Body of pancreas (tissue), 4 donors: ENCODE measurements around the gene KLF15. TPM values are rescaled to one million over a fixed set of nuclear protein-coding genes. Genes with fewer than 3 reads are reported as not detected.
A peak's percentile ranks its signal among the peaks of the same experiment; 100 is the strongest.

Source experiments
- ATAC-seq: fragments of 150-250 bp; one replicate; pipeline ENCODE4 v1.9.1; 2016
- DNase-seq, 4 donors: peaks; one replicate each; pipeline ENCODE4 v3.0.0-alpha.2; 2019
- H3K27ac ChIP-seq, 4 donors: fragments of 200-600 bp; sonication (generic); 1 replicate in 3 of 4; 2 replicates in 1 of 4; pipeline versions ENCODE4 v1.5.1 to v1.6.1; 2016 to 2019; ENCODE audit warnings: mild to moderate bottlenecking in 1 of 4, mixed read lengths in 1 of 4, moderate library complexity in 1 of 4
- H3K27me3 ChIP-seq, 2 donors: fragments of 200-600 bp; sonication (generic); one replicate each; pipeline ENCODE4 v1.6.0; 2016; ENCODE audit warnings: mild to moderate bottlenecking in 1 of 2
- H3K36me3 ChIP-seq, 2 donors: fragments of 200-600 bp; sonication (generic); replicated peaks in 1 of 2; 2 replicates each; pipeline ENCODE4 v1.5.1; 2016; ENCODE audit warnings: low read depth in 2 of 2; ENCODE audit not compliant: insufficient read depth in 1 of 2
- H3K4me1 ChIP-seq: fragments of 200-600 bp; sonication (generic); one replicate; pipeline ENCODE4 v1.6.0; 2016
- H3K4me3 ChIP-seq, 2 donors: fragments of 200-600 bp; sonication (generic); 1 replicate in 1 of 2; 2 replicates in 1 of 2; pipeline ENCODE4 v1.5.1; 2016 to 2019
- H3K9me3 ChIP-seq, 3 donors: fragments of 200-600 bp; sonication (generic); 1 replicate in 2 of 3; 2 replicates in 1 of 3; pipeline ENCODE4 v1.5.1; 2016
- POLR2A ChIP-seq, 3 donors: fragments of 450-650 bp; IDR thresholded peaks; one replicate each; pipeline ENCODE4 v1.6.1; 2016; ENCODE audit warnings: antibody characterized with exemption in 3 of 3, mild to moderate bottlenecking in 2 of 3
- WGBS, 2 donors: methylation state at CpG; one replicate each; pipeline ENCODE4 v1.1.5; 2017; 5-methylcytosine and 5-hydroxymethylcytosine counted together
- intact Hi-C: fragments of 100-400 bp; cut with DNase I; formaldehyde crosslinking; loops from one replicate; pipeline ENCODE4 v1.15.1; 2023
- total RNA-seq, 2 donors: library from RNA; depleted of rRNA; stranded (reverse); fragments of >200 nt; gene quantifications; one replicate each; pipeline ENCODE4 v1.1.0, GENCODE V29; 2016
- TF ChIP-seq, protein P1 (sequence below), 7 experiments: fragments of 450-650 bp in 4 of 7; fragments of 200-600 bp in 3 of 7; sonication (generic) in 3 of 7; IDR thresholded peaks; one replicate each; pipeline ENCODE4 v1.5.1; 2016 to 2019; ENCODE audit warnings: antibody characterized with exemption in 7 of 7

KLF15 gene
- total RNA-seq, 2 donors from 2014 or later = 37.4 to 40.2 TPM

DNA sequence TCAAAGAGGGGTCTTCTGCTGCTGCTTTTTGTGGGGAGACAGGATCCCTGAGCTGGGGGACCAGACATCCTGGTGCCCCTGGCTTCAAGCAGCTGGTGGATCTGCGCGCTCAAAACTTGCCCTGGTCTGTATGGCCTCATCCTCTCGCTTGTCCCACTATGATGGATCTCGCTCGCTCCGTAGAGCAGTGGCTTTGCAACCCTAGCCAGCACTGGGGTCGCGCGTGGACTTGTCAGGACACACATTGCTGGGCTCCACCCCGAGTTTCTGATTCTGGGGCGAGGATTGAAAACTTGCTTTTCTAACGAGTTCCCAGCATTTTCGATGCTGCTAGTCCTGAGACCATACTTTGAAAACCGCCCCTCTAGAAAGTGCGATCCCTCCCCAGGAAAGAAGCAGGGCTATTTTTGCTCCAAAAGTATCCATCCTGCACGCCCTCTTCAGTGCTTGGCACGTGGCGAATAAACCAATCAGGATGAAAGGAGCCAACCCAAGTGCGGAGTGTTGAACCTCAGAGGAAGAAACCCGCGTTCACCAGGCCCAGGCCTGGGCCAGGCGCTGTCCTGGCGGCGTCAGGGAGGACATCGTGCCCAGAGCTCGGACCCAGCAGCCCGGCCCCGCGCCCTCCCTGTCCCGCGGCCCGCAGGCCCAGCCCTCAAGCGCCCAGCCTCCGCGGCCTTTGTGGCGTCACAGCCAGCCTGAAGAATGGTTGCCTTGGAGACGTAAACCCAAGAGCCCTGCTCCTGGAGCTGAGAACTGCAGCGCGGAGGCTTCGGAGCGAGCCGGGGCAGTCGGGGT, 37.2 kb upstream of the KLF15 start, which contains the start of gene CFAP100:
Gene CFAP100 (plus strand): TSS at position 731 of the 798 bp plus-strand sequence. CDS start 1,092 bp downstream, outside the sequence.
- Histone ChIP-seq H3K4me3 (no peak within 1 kb of the TSS), H3K36me3 (no peaks in the 10 kb centered on the region), H3K4me1 (peaks cover 11% of the 10 kb centered on the region), H3K27ac (no peak within 1 kb of the TSS), H3K9me3 (no peaks in the 10 kb centered on the region), H3K27me3 (no peaks in the 10 kb centered on the region)
- 39 to 60% methylated on average over 18 to 42 of the region's 43 CpGs for WGBS, 2 donors
- peak; percentile 58 for ATAC-seq
- intact Hi-C loops = loop anchor here (5.0 kb wide), 1 partner anchor 262 kb away; no protein-coding TSS in a partner anchor
- DNase-seq = peak in 3 of 4 donors; percentile 43 to 57 (median 45)
- no peak for TF ChIP-seq POLR2A (IDR thresholded peaks at IDR 0.05)
- TF ChIP-seq, protein P1, sequence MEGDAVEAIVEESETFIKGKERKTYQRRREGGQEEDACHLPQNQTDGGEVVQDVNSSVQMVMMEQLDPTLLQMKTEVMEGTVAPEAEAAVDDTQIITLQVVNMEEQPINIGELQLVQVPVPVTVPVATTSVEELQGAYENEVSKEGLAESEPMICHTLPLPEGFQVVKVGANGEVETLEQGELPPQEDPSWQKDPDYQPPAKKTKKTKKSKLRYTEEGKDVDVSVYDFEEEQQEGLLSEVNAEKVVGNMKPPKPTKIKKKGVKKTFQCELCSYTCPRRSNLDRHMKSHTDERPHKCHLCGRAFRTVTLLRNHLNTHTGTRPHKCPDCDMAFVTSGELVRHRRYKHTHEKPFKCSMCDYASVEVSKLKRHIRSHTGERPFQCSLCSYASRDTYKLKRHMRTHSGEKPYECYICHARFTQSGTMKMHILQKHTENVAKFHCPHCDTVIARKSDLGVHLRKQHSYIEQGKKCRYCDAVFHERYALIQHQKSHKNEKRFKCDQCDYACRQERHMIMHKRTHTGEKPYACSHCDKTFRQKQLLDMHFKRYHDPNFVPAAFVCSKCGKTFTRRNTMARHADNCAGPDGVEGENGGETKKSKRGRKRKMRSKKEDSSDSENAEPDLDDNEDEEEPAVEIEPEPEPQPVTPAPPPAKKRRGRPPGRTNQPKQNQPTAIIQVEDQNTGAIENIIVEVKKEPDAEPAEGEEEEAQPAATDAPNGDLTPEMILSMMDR (IDR thresholded peaks at IDR 0.05) = no peak

DNA sequence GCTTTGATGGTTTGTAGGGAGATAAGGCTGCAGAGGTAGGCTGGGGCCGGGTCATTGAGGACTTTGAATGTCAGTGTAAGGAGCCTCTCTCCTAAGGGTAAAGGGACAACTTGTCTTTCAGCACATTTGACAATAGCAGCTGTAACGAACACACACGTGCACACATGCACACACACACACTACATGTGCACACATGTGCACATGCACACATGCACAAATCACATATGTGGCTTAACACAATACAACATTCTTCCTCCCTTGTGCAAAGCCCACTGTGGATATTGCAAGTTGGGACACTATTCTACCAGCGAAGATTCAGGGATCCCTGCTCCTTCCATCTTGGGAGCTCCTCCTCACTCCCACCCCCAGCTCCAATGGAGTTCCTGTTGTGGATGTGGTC, 36.4 kb upstream of the KLF15 start:
- H3K4me1 ChIP-seq = peaks cover 18% of the 10 kb centered on the region
- no peaks in the 10 kb centered on the region for H3K36me3 ChIP-seq
- intact Hi-C loops = loop anchor here (5.0 kb wide), 1 partner anchor 261 kb away; no protein-coding TSS in a partner anchor
- H3K27me3 ChIP-seq = no peaks in the 10 kb centered on the region
- WGBS, 2 donors = 72 to 87% methylated on average over 4 of the region's 4 CpGs
- no peak overlapping the region for H3K27ac ChIP-seq
- no peaks in the 10 kb centered on the region for H3K9me3 ChIP-seq
- TF ChIP-seq POLR2A (IDR thresholded peaks at IDR 0.05) = no peak
- TF ChIP-seq, protein P1 (IDR thresholded peaks at IDR 0.05) = no peak
- ATAC-seq (no peak), DNase-seq (no peak)
- no peak overlapping the region for H3K4me3 ChIP-seq

DNA sequence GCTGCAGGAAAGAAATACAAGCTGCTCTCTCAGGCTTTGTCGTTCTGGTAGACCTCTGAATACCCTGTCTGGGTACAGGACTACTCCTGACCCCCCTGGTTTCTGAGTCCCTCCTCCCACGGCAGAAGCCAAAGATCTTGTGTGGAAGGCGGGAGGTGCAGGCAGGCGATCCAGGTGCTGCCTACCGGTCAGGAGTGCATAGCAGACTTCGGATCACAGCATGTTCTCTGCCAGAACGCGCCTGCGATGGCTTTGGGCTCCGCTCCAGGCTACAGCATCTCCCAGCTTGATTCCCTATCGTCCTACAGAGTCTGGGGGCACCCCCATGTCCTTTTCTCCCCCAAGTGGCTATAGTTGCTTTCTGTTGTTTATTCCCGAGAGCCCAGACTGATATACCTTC, 35.0 kb upstream of the KLF15 start:
- no peak for TF ChIP-seq POLR2A (IDR thresholded peaks at IDR 0.05)
- TF ChIP-seq, protein P1 (IDR thresholded peaks at IDR 0.05) = no peak
- no peak overlapping the region for H3K27ac ChIP-seq
- no peaks in the 10 kb centered on the region for H3K9me3 ChIP-seq
- H3K36me3 ChIP-seq = no peaks in the 10 kb centered on the region
- H3K4me3 ChIP-seq = no peak overlapping the region
- H3K4me1 ChIP-seq = peaks cover 20% of the 10 kb centered on the region
- DNase-seq (no peak), ATAC-seq (no peak)
- WGBS, 2 donors = 73 to 74% methylated on average over 5 to 12 of the region's 12 CpGs
- no peaks in the 10 kb centered on the region for H3K27me3 ChIP-seq
- intact Hi-C loops = loop anchor here (5.0 kb wide), 1 partner anchor 260 kb away; no protein-coding TSS in a partner anchor

DNA sequence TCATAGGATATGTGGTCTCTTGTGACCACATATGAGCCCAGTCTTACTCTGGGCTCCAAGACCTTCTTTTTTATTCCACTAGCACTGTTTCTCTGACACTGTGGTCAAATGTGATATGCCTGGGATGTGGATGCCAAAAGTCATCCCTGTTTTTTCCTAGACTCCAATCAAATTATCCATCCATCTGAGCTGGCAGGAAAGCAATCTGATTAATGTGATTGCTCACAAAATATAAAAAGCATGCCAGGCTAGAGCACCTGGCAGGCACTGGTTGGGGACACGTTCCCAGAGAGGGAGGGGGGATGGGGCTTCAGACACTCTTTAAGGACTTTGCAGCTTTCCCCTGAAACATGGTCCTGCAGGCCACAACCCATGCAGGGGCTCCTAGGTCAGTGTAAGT, 34.4 kb upstream of the KLF15 start:
- WGBS, 2 donors = 11 to 25% methylated on average over 1 of the region's 1 CpG
- TF ChIP-seq, protein P1 (IDR thresholded peaks at IDR 0.05) = no peak
- TF ChIP-seq POLR2A (IDR thresholded peaks at IDR 0.05) = no peak
- peaks cover 20% of the 10 kb centered on the region for H3K4me1 ChIP-seq

More for the DNA sequence above, 34.4 kb upstream of the KLF15 start:
- Histone ChIP-seq H3K4me3 (no peak overlapping the region), H3K27ac (no peak overlapping the region), H3K36me3 (no peaks in the 10 kb centered on the region), H3K9me3 (no peaks in the 10 kb centered on the region), H3K27me3 (no peaks in the 10 kb centered on the region)
- ATAC-seq (no peak), DNase-seq (no peak)
- intact Hi-C loops = loop anchor here (5.0 kb wide), 1 partner anchor 259 kb away; no protein-coding TSS in a partner anchor
